MCF 10A (cell line): Measurements from ENCODE around the gene ATP6AP1. TPM values are rescaled to one million over a fixed set of nuclear protein-coding genes. Genes with fewer than 3 reads are reported as not detected.

ENCODE experiments used
- BruUV-seq: library from RNA; stranded (reverse); fragments of 400-500 nt; replicated peaks from 2 replicates; lab custom pipeline; 2021; lab: Mats Ljungman, UMichigan
- CTCF ChIA-PET: fragments of 300-600 bp; sonication (Branson Sonifier 250); formaldehyde crosslinking; extraction: SDS; loops from one replicate; lab custom pipeline; 2021; ENCODE audit warnings: antibody characterized with exemption, inconsistent platforms; lab: Yijun Ruan, JAX
- POLR2A ChIA-PET: fragments of 300-600, 350-650 bp; sonication (Branson Sonifier 250); formaldehyde crosslinking; extraction: SDS; loops from one replicate; lab custom pipeline; 2020; ENCODE audit warnings: antibody characterized with exemption, inconsistent platforms; lab: Yijun Ruan, JAX
- DNase-seq: peaks from one replicate; pipeline ENCODE4 v3.0.0-alpha.2; 2018; ENCODE audit not compliant: unreplicated experiment
- H3K27ac Mint-ChIP-seq: one replicate; pipeline ENCODE4 v1.8.0; 2022; ENCODE audit warnings: mild to moderate bottlenecking, low read depth, mixed read lengths; ENCODE audit not compliant: unreplicated experiment
- H3K27me3 Mint-ChIP-seq: one replicate; pipeline ENCODE4 v1.8.0; 2022; ENCODE audit warnings: mixed read lengths; ENCODE audit not compliant: insufficient read depth, unreplicated experiment
- H3K36me3 Mint-ChIP-seq: one replicate; pipeline ENCODE4 v1.8.0; 2022; ENCODE audit warnings: mild to moderate bottlenecking, moderate library complexity, mixed read lengths; ENCODE audit not compliant: insufficient read depth, unreplicated experiment
- H3K4me1 Mint-ChIP-seq: one replicate; pipeline ENCODE4 v1.8.0; 2022; ENCODE audit warnings: mixed read lengths; ENCODE audit not compliant: insufficient read depth, unreplicated experiment
- H3K4me3 Mint-ChIP-seq: one replicate; pipeline ENCODE4 v1.8.0; 2022; ENCODE audit warnings: mild to moderate bottlenecking, moderate library complexity, mixed read lengths; ENCODE audit not compliant: unreplicated experiment
- H3K9me3 Mint-ChIP-seq: one replicate; pipeline ENCODE4 v1.8.0; 2022; ENCODE audit warnings: mixed read lengths; ENCODE audit not compliant: unreplicated experiment
- CTCF ChIP-seq: fragments of 200-600 bp; IDR thresholded peaks from one replicate; pipeline ENCODE4 v1.8.0; 2022; ENCODE audit warnings: antibody characterized with exemption, mild to moderate bottlenecking; ENCODE audit not compliant: unreplicated experiment
- intact Hi-C: fragments of 100-400 bp; cut with micrococcal nuclease; formaldehyde crosslinking; loops from 2 replicates; pipeline ENCODE4 v1.14.1; 2022
- total RNA-seq: library from RNA; stranded (reverse); gene quantifications from 2 replicates; pipeline ENCODE4 v1.2.3, GENCODE V29; 2022

The ATP6AP1 gene
- total RNA-seq, 1 experiment from 2014 or later, result 48.7 TPM

GRCh38 chrX:154420402-154420756 lies 8.1 kb upstream of the ATP6AP1 start:
- POLR2A ChIA-PET, result interaction anchor here (2.2 kb wide), 1 partner anchor 9 kb away, joined by 10 read pairs; the partner anchor contains the start of gene TAFAZZIN
- no peak for TF ChIP-seq CTCF
- intact Hi-C loops, result no loop called here
- Mint-ChIP-seq H3K4me1 (no peaks in the 10 kb centered on the region), H3K27me3 (peaks cover 13% of the 10 kb centered on the region), H3K36me3 (peaks cover 8% of the 10 kb centered on the region), H3K27ac (no peak overlapping the region), H3K9me3 (no peaks in the 10 kb centered on the region), H3K4me3 (no peak overlapping the region)
- no TSS peak for BruUV-seq
- DNase-seq, result no peak
- CTCF ChIA-PET, result no interaction called here

- Mint-ChIP-seq H3K4me3 (no peak overlapping the region), H3K36me3 (peaks cover 5% of the 10 kb centered on the region), H3K4me1 (no peaks in the 10 kb centered on the region), H3K9me3 (no peaks in the 10 kb centered on the region), H3K27ac (no peak overlapping the region), H3K27me3 (peaks cover 15% of the 10 kb centered on the region)
- ChIA-PET CTCF (interaction anchor here (0.6 kb wide), 1 partner anchor 55 kb away, joined by 3 read pairs; no protein-coding TSS in a partner anchor), POLR2A (interaction anchor here (0.6 to 4.3 kb wide), 3 partner anchors 17 to 63 kb away, joined by 3 to 31 read pairs (median 6); partner anchors contain the start of genes DNASE1L1, SLC10A3 and TAFAZZIN)
- no TSS peak for BruUV-seq
- TF ChIP-seq CTCF, result no peak
- no peak for DNase-seq
- intact Hi-C loops, result no loop called here
Measured at GRCh38 chrX:154426916-154427770, 1.3 kb upstream of the ATP6AP1 start.

GRCh38 chrX:154429711-154430110 lies 1.2 kb downstream of the ATP6AP1 start:
- no peaks in the 10 kb centered on the region for H3K4me1 Mint-ChIP-seq
- no peak for DNase-seq
- no peak overlapping the region for H3K27ac Mint-ChIP-seq
- CTCF ChIA-PET, result interaction anchor here (0.6 to 1.5 kb wide), 5 partner anchors 12 to 330 kb away, joined by 3 to 9 read pairs (median 6); partner anchors contain the start of gene FLNA
- H3K36me3 Mint-ChIP-seq, result peaks cover 6% of the 10 kb centered on the region
- H3K9me3 Mint-ChIP-seq, result no peaks in the 10 kb centered on the region
- peak overlapping the region; percentile 74 for H3K4me3 Mint-ChIP-seq
- H3K27me3 Mint-ChIP-seq, result peaks cover 25% of the 10 kb centered on the region
- BruUV-seq, result TSS peak; percentile 69
- no peak for TF ChIP-seq CTCF
- intact Hi-C loops, result no loop called here
- POLR2A ChIA-PET, result interaction anchor here (1.2 to 4.3 kb wide), 5 partner anchors 14 to 60 kb away, joined by 3 to 31 read pairs (median 8); partner anchors contain the start of genes DNASE1L1, FAM50A, RPL10 and SLC10A3

GRCh38 chrX:154430479-154430878 lies 2.0 kb downstream of the ATP6AP1 start:
- Mint-ChIP-seq H3K27ac (peak overlapping the region; percentile 61), H3K36me3 (peaks cover 13% of the 10 kb centered on the region), H3K9me3 (no peaks in the 10 kb centered on the region), H3K4me1 (no peaks in the 10 kb centered on the region), H3K27me3 (peaks cover 26% of the 10 kb centered on the region), H3K4me3 (no peak overlapping the region)
- CTCF ChIA-PET, result interaction anchor here (0.7 to 1.1 kb wide), 3 partner anchors 55 to 331 kb away, joined by 3 to 6 read pairs (median 6); no protein-coding TSS in a partner anchor
- no peak for DNase-seq
- intact Hi-C loops, result no loop called here
- BruUV-seq, result no TSS peak
- POLR2A ChIA-PET, result interaction anchor here (1.0 kb wide), 1 partner anchor 33 kb away, joined by 3 read pairs; the partner anchor contains the start of gene RPL10
- no peak for TF ChIP-seq CTCF
